ENCODE measurements around the gene TANGO2. TPM values are rescaled to one million over a fixed set of nuclear protein-coding genes. Genes with fewer than 3 reads are reported as not detected.

Gene TANGO2
- total and polyA plus RNA-seq, 2 donors (not counting 1 experiment from before 2014, with no cell fraction given): 75.5 to 75.6 TPM

GRCh38 chr22:19994851-19995610 is 25.9 kb upstream of the TANGO2 start:
- Mint-ChIP-seq H3K9me3 (ENCODE audit: insufficient read depth) (no peaks in the 10 kb centered on the region), H3K4me3 (no peak overlapping the region), H3K4me1 (no peaks in the 10 kb centered on the region), H3K27me3 (no peaks in the 10 kb centered on the region), H3K27ac (no peak overlapping the region)
- no peak overlapping the region for H3K27ac ChIP-seq (ENCODE audit: low read length in 2 of 2)
- ChIA-PET CTCF (interaction anchor here (0.6 kb wide), 1 partner anchor 242 kb away, joined by 3 read pairs; no protein-coding TSS in a partner anchor), POLR2A (no interaction called here)
- ATAC-seq (ENCODE audit: low read depth) (no peak), DNase-seq (no peak)
- TF ChIP-seq CTCF (IDR thresholded peaks at IDR 0.05) (no peak), EZH2 (IDR thresholded peaks at IDR 0.05; ENCODE audit: borderline replicate concordance, insufficient read depth, low read depth, low read length, poor library complexity, severe bottlenecking) (no peak)
- no peak overlapping the region for H3K4me3 ChIP-seq (ENCODE audit: control extremely low read depth in 1 of 5, extremely low read depth in 1 of 5, insufficient read depth in 1 of 5, low read depth in 2 of 5, low read length in 4 of 5)
- intact Hi-C loops (cut with micrococcal nuclease): no loop called here
- H3K4me2 ChIP-seq (replicated peaks; ENCODE audit: low read depth, low read length, poor library complexity, severe bottlenecking): no peak overlapping the region
- no peak overlapping the region for H3K9ac ChIP-seq (ENCODE audit: low read length)
- no peaks in the 10 kb centered on the region for H3K27me3 ChIP-seq (replicated peaks in 1 of 4; ENCODE audit: control extremely low read depth in 1 of 4, control insufficient read depth in 3 of 4, insufficient read depth in 4 of 4, low read length in 3 of 4)
- WGBS (ENCODE audit: insufficient coverage): 86% methylated on average over 9 of the region's 12 CpGs
- no peaks in the 10 kb centered on the region for H3K36me3 ChIP-seq (replicated peaks in 1 of 2; ENCODE audit: control extremely low read depth in 1 of 2, control insufficient read depth in 1 of 2, extremely low read depth in 1 of 2, insufficient read depth in 2 of 2, low read length in 1 of 2)
- no peak overlapping the region for H2AFZ ChIP-seq (ENCODE audit: insufficient read depth, low read depth, low read length, poor library complexity, severe bottlenecking)
- no peaks in the 10 kb centered on the region for H3K9me3 ChIP-seq (ENCODE audit: control extremely low read depth in 1 of 3, control insufficient read depth in 2 of 3, insufficient read depth in 1 of 3, low read length in 2 of 3)
- no peaks in the 10 kb centered on the region for H3K79me2 ChIP-seq (ENCODE audit: control insufficient read depth, insufficient read depth, low read length)
- H3K4me1 ChIP-seq (ENCODE audit: control insufficient read depth in 2 of 2, insufficient read depth in 2 of 2, low read length in 2 of 2): no peaks in the 10 kb centered on the region
- no peaks in the 10 kb centered on the region for H4K20me1 ChIP-seq (ENCODE audit: control insufficient read depth, insufficient read depth, low read length, poor library complexity, severe bottlenecking)

- no peaks in the 10 kb centered on the region for H3K4me1 Mint-ChIP-seq
- Histone ChIP-seq H2AFZ (ENCODE audit: insufficient read depth, low read depth, low read length, poor library complexity, severe bottlenecking) (no peak overlapping the region), H3K4me1 (ENCODE audit: control insufficient read depth in 2 of 2, insufficient read depth in 2 of 2, low read length in 2 of 2) (no peaks in the 10 kb centered on the region), H3K27me3 (replicated peaks in 1 of 4; ENCODE audit: control extremely low read depth in 1 of 4, control insufficient read depth in 3 of 4, insufficient read depth in 4 of 4, low read length in 3 of 4) (no peaks in the 10 kb centered on the region), H4K20me1 (ENCODE audit: control insufficient read depth, insufficient read depth, low read length, poor library complexity, severe bottlenecking) (no peaks in the 10 kb centered on the region), H3K36me3 (replicated peaks in 1 of 2; ENCODE audit: control extremely low read depth in 1 of 2, control insufficient read depth in 1 of 2, extremely low read depth in 1 of 2, insufficient read depth in 2 of 2, low read length in 1 of 2) (no peaks in the 10 kb centered on the region), H3K4me3 (ENCODE audit: control extremely low read depth in 1 of 5, extremely low read depth in 1 of 5, insufficient read depth in 1 of 5, low read depth in 2 of 5, low read length in 4 of 5) (no peak overlapping the region), H3K27ac (ENCODE audit: low read length in 2 of 2) (no peak overlapping the region), H3K4me2 (replicated peaks; ENCODE audit: low read depth, low read length, poor library complexity, severe bottlenecking) (no peak overlapping the region), H3K9me3 (ENCODE audit: control extremely low read depth in 1 of 3, control insufficient read depth in 2 of 3, insufficient read depth in 1 of 3, low read length in 2 of 3) (no peaks in the 10 kb centered on the region), H3K79me2 (ENCODE audit: control insufficient read depth, insufficient read depth, low read length) (no peaks in the 10 kb centered on the region), H3K9ac (ENCODE audit: low read length) (no peak overlapping the region)
- ChIA-PET POLR2A (no interaction called here), CTCF (interaction anchor here (0.6 kb wide), 1 partner anchor 243 kb away, joined by 3 read pairs; no protein-coding TSS in a partner anchor)
- TF ChIP-seq EZH2 (IDR thresholded peaks at IDR 0.05; ENCODE audit: borderline replicate concordance, insufficient read depth, low read depth, low read length, poor library complexity, severe bottlenecking): no peak
- no peak for TF ChIP-seq CTCF (IDR thresholded peaks at IDR 0.05)
- WGBS (ENCODE audit: insufficient coverage): 90% methylated on average over 12 of the region's 18 CpGs
- DNase-seq (no peak), ATAC-seq (ENCODE audit: low read depth) (no peak)
- intact Hi-C loops (cut with micrococcal nuclease): no loop called here
- H3K9me3 Mint-ChIP-seq (ENCODE audit: insufficient read depth): no peaks in the 10 kb centered on the region
- no peaks in the 10 kb centered on the region for H3K27me3 Mint-ChIP-seq
- H3K4me3 Mint-ChIP-seq: no peak overlapping the region
- H3K27ac Mint-ChIP-seq: no peak overlapping the region
These were observed 25.1 kb upstream of the TANGO2 start for GRCh38 chr22:19995611-19996339.

Measured in B cell (primary cell).